NCI-H2081 treated with DMSO at 0.1 percent for 48 hours (cell line): ENCODE data around the gene TMEM42.

Experiments
- DNase-seq: peaks from one replicate; lab custom pipeline; 2025; lab: John Stamatoyannopoulos, UW

TMEM42 gene

GRCh38 chr3:44874308-44874707 lies 12.6 kb downstream of the TMEM42 start, which contains the start of gene TGM4:
TGM4 (plus strand) TSS chr3:44874608; CDS start chr3:44874679, 71 bp downstream.
- DNase-seq, result no peak

GRCh38 chr3:44875596-44875995 lies 13.9 kb downstream of the TMEM42 start:
- no peak for DNase-seq

- DNase-seq, result no peak
These were observed 15.6 kb downstream of the TMEM42 start for GRCh38 chr3:44877333-44877732.

- no peak for DNase-seq
These were observed 18.6 kb downstream of the TMEM42 start for GRCh38 chr3:44880284-44880683.

GRCh38 chr3:44883213-44883955 lies 21.7 kb downstream of the TMEM42 start:
- no peak for DNase-seq

GRCh38 chr3:44883999-44884431 lies 22.3 kb downstream of the TMEM42 start:
- DNase-seq, result no peak

GRCh38 chr3:44885618-44886017 lies 23.9 kb downstream of the TMEM42 start:
- DNase-seq, result no peak

- DNase-seq, result no peak
These were observed 24.8 kb downstream of the TMEM42 start for GRCh38 chr3:44886561-44886960.

- DNase-seq, result no peak
These were observed 25.4 kb downstream of the TMEM42 start for GRCh38 chr3:44887101-44887500.

- DNase-seq, result no peak
These were observed 28.5 kb downstream of the TMEM42 start for GRCh38 chr3:44890258-44890657.

GRCh38 chr3:44890852-44891251 lies 29.1 kb downstream of the TMEM42 start:
- DNase-seq, result no peak

- DNase-seq, result no peak
These were observed 31.0 kb downstream of the TMEM42 start for GRCh38 chr3:44892689-44893088.

- DNase-seq, result no peak
These were observed 31.4 kb downstream of the TMEM42 start for GRCh38 chr3:44893097-44893496.

- no peak for DNase-seq
These were observed 32.8 kb downstream of the TMEM42 start for GRCh38 chr3:44894485-44894884.

- no peak for DNase-seq
These were observed 34.7 kb downstream of the TMEM42 start for GRCh38 chr3:44896440-44896839.

- DNase-seq, result no peak
These were observed 38.1 kb downstream of the TMEM42 start for GRCh38 chr3:44899683-44900367.

GRCh38 chr3:44902628-44903027 lies 40.9 kb downstream of the TMEM42 start:
- DNase-seq, result no peak

- DNase-seq, result no peak
These were observed 41.6 kb downstream of the TMEM42 start for GRCh38 chr3:44903314-44903713.

GRCh38 chr3:44903751-44904150 lies 42.0 kb downstream of the TMEM42 start:
- no peak for DNase-seq

- no peak for DNase-seq
These were observed 43.9 kb downstream of the TMEM42 start for GRCh38 chr3:44905446-44906157.

GRCh38 chr3:44906997-44907396 lies 45.3 kb downstream of the TMEM42 start:
- DNase-seq, result no peak

- no peak for DNase-seq
These were observed 45.9 kb downstream of the TMEM42 start for GRCh38 chr3:44907612-44908011.

GRCh38 chr3:44909063-44909462 lies 47.4 kb downstream of the TMEM42 start:
- DNase-seq, result no peak
